T follicular helper cell (primary cell): ENCODE data around the gene PNPLA7.
"Not testable (repeated sequence)": the region's sequence is repeated elsewhere in the genome, so short reads cannot be mapped to it uniquely, and the experiment has no call there.

ENCODE experiments used
- DNase-seq: peaks from one replicate; pipeline ENCODE4 v3.0.0-alpha.2; 2020; ENCODE audit warnings: low read depth

Gene PNPLA7

GRCh38 chr9:137417161-137418021, 132.8 kb downstream of the PNPLA7 start:
- no peak for DNase-seq

GRCh38 chr9:137416563-137417151, 133.5 kb downstream of the PNPLA7 start:
- DNase-seq: no peak

GRCh38 chr9:137416006-137416562, 134.1 kb downstream of the PNPLA7 start:
- DNase-seq: no peak

GRCh38 chr9:137415451-137415850, 134.8 kb downstream of the PNPLA7 start:
- no peak for DNase-seq

GRCh38 chr9:137412431-137412830, 137.8 kb downstream of the PNPLA7 start:
- no peak for DNase-seq

GRCh38 chr9:137411645-137412380, 138.4 kb downstream of the PNPLA7 start:
- no peak for DNase-seq

- no peak for DNase-seq
These were observed 138.9 kb downstream of the PNPLA7 start for GRCh38 chr9:137411260-137411644.

GRCh38 chr9:137410891-137411249, 139.3 kb downstream of the PNPLA7 start:
- no peak for DNase-seq

GRCh38 chr9:137410236-137410890, 139.8 kb downstream of the PNPLA7 start:
- not testable (repeated sequence) for DNase-seq
